SU-DHL-6 (cell line): ENCODE data around the gene SMAD5.

Source experiments
- CTCF ChIP-seq: fragments of 200-600 bp; sonication (generic); IDR thresholded peaks from one replicate; pipeline ENCODE4 v1.5.1; 2017; ENCODE audit warnings: antibody characterized with exemption, mild to moderate bottlenecking, low read length, moderate library complexity; ENCODE audit not compliant: insufficient read depth, poor library complexity, severe bottlenecking
- EZH2phosphoT487 ChIP-seq: fragments of 200-600 bp; sonication (generic), shearing (Covaris generic); conservative IDR thresholded peaks from 2 replicates; pipeline ENCODE4 v1.6.1; 2018; ENCODE audit warnings: mild to moderate bottlenecking, antibody characterized with exemption, low read length, moderate library complexity, mixed read lengths

- no peak for TF ChIP-seq EZH2phosphoT487
- TF ChIP-seq CTCF: no peak
Observed at GRCh38 chr5:136147632-136148031, 15.0 kb downstream of the SMAD5 start.
